Liver (tissue), 9 donors: Measurements from ENCODE around the gene HDGFL3. TPM values are rescaled to one million over a fixed set of nuclear protein-coding genes. Genes with fewer than 3 reads are reported as not detected.

ENCODE experiments used
- DNase-seq: peaks from one replicate; pipeline ENCODE4 v3.0.0-alpha.2; 2017; ENCODE audit warnings: low spot score
- H3K27ac ChIP-seq, 2 donors: one replicate each; pipeline ENCODE4 v1.7.0; 2013; ENCODE audit warnings: inconsistent platforms in 2 of 2, low read length in 2 of 2, control low read depth in 1 of 2, low read depth in 1 of 2, mild to moderate bottlenecking in 1 of 2
- H3K27me3 ChIP-seq, 4 donors: one replicate each; pipeline versions ENCODE4 v1.6.1 to v1.7.0; 2013; ENCODE audit warnings: low read length in 3 of 4, inconsistent platforms in 1 of 4, mild to moderate bottlenecking in 1 of 4, moderate library complexity in 1 of 4; ENCODE audit not compliant: control insufficient read depth in 4 of 4, insufficient read depth in 4 of 4
- H3K36me3 ChIP-seq, 4 donors: one replicate each; pipeline versions ENCODE4 v1.6.1 to v1.7.0; 2013; ENCODE audit warnings: low read length in 3 of 4, mild to moderate bottlenecking in 3 of 4, low read depth in 1 of 4, moderate library complexity in 1 of 4; ENCODE audit not compliant: control insufficient read depth in 4 of 4, insufficient read depth in 3 of 4
- H3K4me1 ChIP-seq, 4 donors: one replicate each; pipeline versions ENCODE4 v1.6.1 to v1.7.0; 2013; ENCODE audit warnings: low read length in 3 of 4, mild to moderate bottlenecking in 3 of 4, moderate library complexity in 1 of 4; ENCODE audit not compliant: control insufficient read depth in 4 of 4, insufficient read depth in 4 of 4
- H3K4me3 ChIP-seq, 3 donors: one replicate each; pipeline versions ENCODE4 v1.6.1 to v1.7.0; 2013; ENCODE audit warnings: low read length in 3 of 3, control low read depth in 1 of 3, low read depth in 1 of 3, mild to moderate bottlenecking in 1 of 3
- H3K9ac ChIP-seq, 2 donors: one replicate each; pipeline ENCODE4 v1.7.0; 2013; ENCODE audit warnings: low read length in 2 of 2, mild to moderate bottlenecking in 2 of 2, moderate library complexity in 2 of 2, control low read depth in 1 of 2, low read depth in 1 of 2
- H3K9me3 ChIP-seq, 4 donors: one replicate each; pipeline versions ENCODE4 v1.6.1 to v1.7.0; 2013; ENCODE audit warnings: low read length in 3 of 4; ENCODE audit not compliant: control insufficient read depth in 4 of 4
- ATF3 ChIP-seq: IDR thresholded peaks from 2 replicates; pipeline ENCODE4 v1.6.1; 2016; ENCODE audit warnings: antibody characterized with exemption
- CTCF ChIP-seq: fragments of 150-350 bp; IDR thresholded peaks from 2 replicates; pipeline ENCODE4 v1.5.1; 2017; ENCODE audit warnings: improper control_type of control experiment, low read depth, low read length; ENCODE audit not compliant: missing input control
- EGR1 ChIP-seq, 2 donors: IDR thresholded peaks; 2 replicates each; pipeline ENCODE4 v1.6.1; 2016 to 2018; ENCODE audit warnings: antibody characterized with exemption in 2 of 2, low read depth in 2 of 2
- FOXA2 ChIP-seq: IDR thresholded peaks from 2 replicates; pipeline ENCODE4 v1.6.1; 2016; ENCODE audit warnings: antibody characterized with exemption
- HNF4A ChIP-seq, 2 donors: conservative IDR thresholded peaks; 2 replicates each; pipeline ENCODE4 v1.6.1; 2016; ENCODE audit warnings: antibody characterized with exemption in 2 of 2, mild to moderate bottlenecking in 2 of 2
- HNF4G ChIP-seq: IDR thresholded peaks from 2 replicates; pipeline ENCODE4 v1.6.1; 2016; ENCODE audit warnings: antibody characterized with exemption
- JUND ChIP-seq, 2 donors: IDR thresholded peaks; 2 replicates each; pipeline ENCODE4 v1.6.1; 2016; ENCODE audit warnings: antibody characterized with exemption in 2 of 2
- MAX ChIP-seq: IDR thresholded peaks from 2 replicates; pipeline ENCODE4 v1.6.1; 2016; ENCODE audit warnings: antibody characterized with exemption
- NR2F2 ChIP-seq: IDR thresholded peaks from 2 replicates; pipeline ENCODE4 v1.6.1; 2016; ENCODE audit warnings: antibody characterized with exemption
- RAD21 ChIP-seq, 2 donors: IDR thresholded peaks; 2 replicates each; pipeline ENCODE4 v1.6.1; 2016; ENCODE audit warnings: antibody characterized with exemption in 2 of 2, mild to moderate bottlenecking in 2 of 2
- REST ChIP-seq: IDR thresholded peaks from 2 replicates; pipeline ENCODE4 v1.6.1; 2016; ENCODE audit warnings: antibody characterized with exemption, mild to moderate bottlenecking
- RXRA ChIP-seq, 2 donors: IDR thresholded peaks; 2 replicates each; pipeline ENCODE4 v1.6.1; 2017 to 2018; ENCODE audit warnings: antibody characterized with exemption in 2 of 2, mild to moderate bottlenecking in 1 of 2
- SP1 ChIP-seq: IDR thresholded peaks from 2 replicates; pipeline ENCODE4 v1.6.1; 2018; ENCODE audit warnings: antibody characterized with exemption, mild to moderate bottlenecking
- TAF1 ChIP-seq: conservative IDR thresholded peaks from 2 replicates; pipeline ENCODE4 v1.6.1; 2016; ENCODE audit warnings: antibody characterized with exemption, mild to moderate bottlenecking
- YY1 ChIP-seq: IDR thresholded peaks from 2 replicates; pipeline ENCODE4 v1.6.1; 2016; ENCODE audit warnings: antibody characterized with exemption, mild to moderate bottlenecking
- ZBTB33 ChIP-seq: IDR thresholded peaks from 2 replicates; pipeline ENCODE4 v1.6.1; 2016; ENCODE audit warnings: antibody characterized with exemption
- WGBS: extraction: QIAGEN DNeasy Blood & Tissue Kit; methylation state at CpG from one replicate; pipeline ENCODE4 v1.1.7; 2013; 5-methylcytosine and 5-hydroxymethylcytosine counted together
- polyA plus RNA-seq, 2 donors: library from polyadenylated mRNA; stranded (reverse) in 1 of 2; unstranded in 1 of 2; fragments of 200-250 nt in 1 of 2; fragments of >200 nt in 1 of 2; fragmentation: Nextera tagmentation in 1 of 2; extraction: Ambion mirVana in 1 of 2; gene quantifications; one replicate each; pipeline versions ENCODE4 v1.2.1 to v1.2.3, GENCODE V29; 2013 to 2015
- total RNA-seq, 2 donors: library from RNA; depleted of rRNA; stranded (reverse); fragments of >200 nt; gene quantifications; one replicate each; pipeline ENCODE4 v1.2.3, GENCODE V29; 2014
- donor health status: healthy.
- donor health status: healthy.
- donor health status: healthy.
- donor health status: healthy.
- donor health status: healthy.

HDGFL3 gene
- total and polyA plus RNA-seq, 4 donors, result 0.44 to 3.5 (median 1.0) TPM

GRCh38 chr15:83090465-83090864 lies 117.2 kb downstream of the HDGFL3 start:
- H3K36me3 ChIP-seq, result no peaks in the 10 kb centered on the region
- TF ChIP-seq HNF4A (conservative IDR thresholded peaks at IDR 0.05) (no peak), MAX (no peak), ZBTB33 (no peak), RXRA (IDR thresholded peaks at IDR 0.05) (no peak), YY1 (no peak), HNF4G (no peak), TAF1 (no peak), REST (no peak), EGR1 (IDR thresholded peaks at IDR 0.05; ENCODE audit: low read depth in 2 of 2) (no peak), JUND (IDR thresholded peaks at IDR 0.05) (no peak), RAD21 (IDR thresholded peaks at IDR 0.05) (no peak), NR2F2 (no peak), SP1 (no peak), CTCF (no peak), FOXA2 (no peak)
- no peak overlapping the region for H3K9ac ChIP-seq
- DNase-seq, result no peak
- WGBS, result 48% methylated on average over 4 of the region's 4 CpGs
- H3K27ac ChIP-seq, result no peak overlapping the region
- no peaks in the 10 kb centered on the region for H3K27me3 ChIP-seq
- no peaks in the 10 kb centered on the region for H3K9me3 ChIP-seq
- H3K4me1 ChIP-seq, result no peaks in the 10 kb centered on the region
- H3K4me3 ChIP-seq, result no peak overlapping the region

- Histone ChIP-seq H3K4me3 (no peak overlapping the region), H3K4me1 (no peaks in the 10 kb centered on the region), H3K27ac (no peak overlapping the region), H3K36me3 (no peaks in the 10 kb centered on the region), H3K27me3 (no peaks in the 10 kb centered on the region), H3K9me3 (no peaks in the 10 kb centered on the region), H3K9ac (no peak overlapping the region)
- no peak for DNase-seq
- WGBS, result 86% methylated on average over 2 of the region's 2 CpGs
- no peak for TF ChIP-seq RXRA (IDR thresholded peaks at IDR 0.05)
- no peak for TF ChIP-seq ATF3
- TF ChIP-seq YY1, result no peak
- TF ChIP-seq HNF4A (conservative IDR thresholded peaks at IDR 0.05), result no peak
- no peak for TF ChIP-seq ZBTB33
- TF ChIP-seq REST, result no peak
- no peak for TF ChIP-seq JUND (IDR thresholded peaks at IDR 0.05)
- TF ChIP-seq SP1, result no peak
- TF ChIP-seq EGR1 (IDR thresholded peaks at IDR 0.05; ENCODE audit: low read depth in 2 of 2), result no peak
- TF ChIP-seq FOXA2, result no peak
Measured at GRCh38 chr15:83088876-83089275, 118.7 kb downstream of the HDGFL3 start.
